GM12878 (cell line): ENCODE results near the gene ZSCAN26. TPM values are rescaled to one million over a fixed set of nuclear protein-coding genes. Genes with fewer than 3 reads are reported as not detected.

Experiments used
- BACH1 ChIP-seq: fragments of 450-650 bp; IDR thresholded peaks from 2 replicates; pipeline ENCODE4 v1.6.1; 2017; ENCODE audit warnings: mild to moderate bottlenecking, borderline replicate concordance
- BCL11A ChIP-seq: IDR thresholded peaks from 2 replicates; pipeline ENCODE4 v1.6.1; 2011; ENCODE audit warnings: low read depth, low read length
- FOS ChIP-seq: IDR thresholded peaks from 3 replicates; pipeline ENCODE4 v1.6.1; 2011; ENCODE audit warnings: borderline replicate concordance; ENCODE audit not compliant: insufficient read length; ENCODE audit errors: extremely low read depth
- GABPA ChIP-seq: IDR thresholded peaks from 2 replicates; pipeline ENCODE4 v1.6.1; 2014; ENCODE audit warnings: antibody characterized with exemption, low read depth, mild to moderate bottlenecking, inconsistent platforms
- HDGF ChIP-seq: fragments of 450-650 bp; IDR thresholded peaks from 2 replicates; pipeline ENCODE4 v1.6.1; 2016; ENCODE audit warnings: antibody characterized with exemption
- IKZF1 ChIP-seq: fragments of 450-650 bp; conservative IDR thresholded peaks from 2 replicates; pipeline ENCODE4 v1.6.1; 2017; ENCODE audit warnings: antibody characterized with exemption, mild to moderate bottlenecking
- KAT2A ChIP-seq: conservative IDR thresholded peaks from 2 replicates; pipeline ENCODE4 v1.6.1; 2011; ENCODE audit warnings: low read depth, low read length; ENCODE audit not compliant: control insufficient read depth
- MTA2 ChIP-seq: fragments of 450-650 bp; IDR thresholded peaks from 2 replicates; pipeline ENCODE4 v1.6.1; 2016; ENCODE audit warnings: low read depth, mild to moderate bottlenecking, moderate library complexity
- MTA3 ChIP-seq: IDR thresholded peaks from 2 replicates; pipeline ENCODE4 v1.6.1; 2012; ENCODE audit warnings: low read length, inconsistent platforms, borderline replicate concordance
- MXI1 ChIP-seq: fragments of 150-350 bp; IDR thresholded peaks from 2 replicates; pipeline ENCODE4 v1.6.1; 2011; ENCODE audit warnings: low read depth, mild to moderate bottlenecking, inconsistent platforms, low read length, improper control_type of control experiment
- MYC ChIP-seq: IDR thresholded peaks from 2 replicates; pipeline ENCODE4 v1.6.1; 2011; ENCODE audit warnings: mild to moderate bottlenecking, low read length, moderate library complexity, inconsistent platforms; ENCODE audit not compliant: insufficient read depth, insufficient replicate concordance, insufficient read length, severe bottlenecking
- POLR2AphosphoS2 ChIP-seq: IDR thresholded peaks from 2 replicates; pipeline ENCODE4 v1.6.1; 2011; ENCODE audit warnings: low read depth, mild to moderate bottlenecking, low read length, improper control_type of control experiment, moderate library complexity
- RBBP5 ChIP-seq: fragments of 200-600 bp; sonication (generic); conservative IDR thresholded peaks from 2 replicates; pipeline ENCODE4 v1.6.1; 2016
- SIN3A ChIP-seq: IDR thresholded peaks from 2 replicates; pipeline ENCODE4 v1.6.1; 2012; ENCODE audit warnings: low read depth, low read length, improper control_type of control experiment
- TCF7 ChIP-seq: IDR thresholded peaks from 2 replicates; pipeline ENCODE4 v1.6.1; 2014; ENCODE audit warnings: antibody characterized with exemption, borderline replicate concordance
- ZNF274 ChIP-seq: IDR thresholded peaks from one replicate; pipeline ENCODE4 v1.8.0; 2011; ENCODE audit not compliant: insufficient read length, insufficient read depth
- polyA plus RNA-seq, 11 experiments: library from polyadenylated mRNA; depleted of rRNA in 4 of 11; unstranded in 6 of 11; stranded (reverse) in 5 of 11; fragments of >200 nt; fragmentation: Nextera tagmentation in 4 of 11; fragmentation: Illumina TruSeq in 1 of 11; extraction: Ambion mirVana in 4 of 11; extraction: Trizol in 1 of 11; gene quantifications; 1 replicate in 1 of 11; 2 replicates in 10 of 11; pipeline versions ENCODE4 v1.2.1 to v1.2.3, GENCODE V29; 2011 to 2016; ENCODE audit warnings: inconsistent platforms in 2 of 11, missing spikeins in 2 of 11, low read depth in 1 of 11
- total RNA-seq, 4 experiments: library from RNA; depleted of rRNA in 3 of 4; stranded (reverse); fragments of >200 nt in 3 of 4; fragmentation: Illumina TruSeq in 1 of 4; extraction: Trizol in 1 of 4; gene quantifications; 2 replicates each; pipeline versions ENCODE4 v1.2.1 to v1.2.3, GENCODE V29; 2013 to 2021
- TF ChIP-seq, protein P1 (sequence below): fragments of 450-650 bp; IDR thresholded peaks from 2 replicates; pipeline ENCODE4 v1.6.1; 2018; ENCODE audit warnings: mild to moderate bottlenecking, low read depth, moderate library complexity; ENCODE audit not compliant: partially characterized antibody
- TF ChIP-seq, protein P2 (sequence below): IDR thresholded peaks from 2 replicates; pipeline ENCODE4 v1.6.1; 2012; ENCODE audit warnings: low read depth, low read length, improper control_type of control experiment
- TF ChIP-seq, protein P3 (sequence below): fragments of 450-650 bp; IDR thresholded peaks from 2 replicates; pipeline ENCODE4 v1.6.1; 2017; ENCODE audit warnings: mild to moderate bottlenecking, low read depth, inconsistent platforms; ENCODE audit not compliant: poor library complexity, severe bottlenecking
- TF ChIP-seq, protein P4 (sequence below): fragments of 150-350 bp; IDR thresholded peaks from 2 replicates; pipeline ENCODE4 v1.6.1; 2016; ENCODE audit warnings: low read depth, low read length

The ZSCAN26 gene
- total and polyA plus RNA-seq, 10 of the 15 experiments (the other 5 are each of a cell fraction or from before 2014, with no cell fraction given) = 4.5 to 13.3 (median 6.5) TPM

DNA sequence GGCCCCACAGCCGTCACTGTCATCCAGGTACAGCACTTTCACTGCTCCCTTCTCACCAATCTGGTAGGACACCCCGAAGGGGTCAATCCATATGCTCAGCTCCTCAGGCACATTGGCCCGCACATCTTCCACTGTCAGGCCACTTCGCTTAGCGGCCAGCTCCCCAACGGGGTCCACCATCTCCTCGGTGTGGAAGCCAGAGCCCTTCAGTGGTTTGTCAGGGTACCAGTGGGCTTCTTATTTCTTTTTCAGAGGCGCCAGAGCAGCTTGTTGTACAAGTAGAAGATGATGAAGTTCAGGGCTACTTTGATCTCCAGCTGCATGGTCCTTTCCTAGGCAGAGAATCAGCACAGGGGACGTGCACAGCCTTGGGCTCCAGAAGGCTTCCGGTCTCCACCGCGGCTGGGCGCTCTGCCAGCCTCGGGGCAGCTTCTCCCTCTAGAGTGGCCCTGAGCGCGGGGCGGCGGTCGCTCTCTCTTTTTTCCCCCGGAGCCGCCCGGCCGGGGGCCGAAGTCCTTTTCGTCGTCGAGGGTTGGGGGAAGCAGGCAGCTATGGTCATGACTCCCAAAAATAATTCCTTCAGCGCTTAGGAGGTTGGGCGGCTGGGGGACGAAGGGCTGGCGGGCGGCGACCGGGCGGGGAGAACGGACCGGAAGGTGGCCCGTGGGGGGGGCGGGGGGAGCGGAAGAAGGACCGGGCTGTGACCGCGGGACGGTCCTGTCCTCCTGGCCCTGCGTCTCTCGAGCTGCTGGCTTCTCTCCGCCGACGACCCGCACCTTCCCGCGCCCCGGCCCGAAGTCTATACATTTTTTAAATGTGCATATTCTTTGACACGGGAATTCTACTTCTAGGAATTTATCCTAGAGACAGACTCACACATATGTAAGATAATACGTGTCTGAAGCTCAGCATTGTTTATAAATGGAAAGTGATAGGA lies 48.4 kb upstream of the ZSCAN26 start (continued):
- TF ChIP-seq RBBP5 (no peak), BCL11A (no peak), IKZF1 (peak; percentile 24; the same call in 1 of the 2 replicates), BACH1 (no peak), POLR2AphosphoS2 (0 out of 2 replicates have a peak, but pooled peaks have one; percentile 27), GABPA (peak; percentile 85), ZNF274 (no peak), TCF7 (peak; percentile 17; the same call in 1 of the 2 replicates), MTA3 (no peak), FOS (no peak), KAT2A (no peak), MXI1 (0 out of 2 replicates have a peak, but pooled peaks have one; percentile 32), MTA2 (no peak), HDGF (no peak), MYC (no peak), SIN3A (0 out of 2 replicates have a peak, but pooled peaks have one; percentile 27)
- TF ChIP-seq, protein P1, sequence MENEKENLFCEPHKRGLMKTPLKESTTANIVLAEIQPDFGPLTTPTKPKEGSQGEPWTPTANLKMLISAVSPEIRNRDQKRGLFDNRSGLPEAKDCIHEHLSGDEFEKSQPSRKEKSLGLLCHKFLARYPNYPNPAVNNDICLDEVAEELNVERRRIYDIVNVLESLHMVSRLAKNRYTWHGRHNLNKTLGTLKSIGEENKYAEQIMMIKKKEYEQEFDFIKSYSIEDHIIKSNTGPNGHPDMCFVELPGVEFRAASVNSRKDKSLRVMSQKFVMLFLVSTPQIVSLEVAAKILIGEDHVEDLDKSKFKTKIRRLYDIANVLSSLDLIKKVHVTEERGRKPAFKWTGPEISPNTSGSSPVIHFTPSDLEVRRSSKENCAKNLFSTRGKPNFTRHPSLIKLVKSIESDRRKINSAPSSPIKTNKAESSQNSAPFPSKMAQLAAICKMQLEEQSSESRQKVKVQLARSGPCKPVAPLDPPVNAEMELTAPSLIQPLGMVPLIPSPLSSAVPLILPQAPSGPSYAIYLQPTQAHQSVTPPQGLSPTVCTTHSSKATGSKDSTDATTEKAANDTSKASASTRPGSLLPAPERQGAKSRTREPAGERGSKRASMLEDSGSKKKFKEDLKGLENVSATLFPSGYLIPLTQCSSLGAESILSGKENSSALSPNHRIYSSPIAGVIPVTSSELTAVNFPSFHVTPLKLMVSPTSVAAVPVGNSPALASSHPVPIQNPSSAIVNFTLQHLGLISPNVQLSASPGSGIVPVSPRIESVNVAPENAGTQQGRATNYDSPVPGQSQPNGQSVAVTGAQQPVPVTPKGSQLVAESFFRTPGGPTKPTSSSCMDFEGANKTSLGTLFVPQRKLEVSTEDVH = peak; percentile 27
- TF ChIP-seq, protein P2, sequence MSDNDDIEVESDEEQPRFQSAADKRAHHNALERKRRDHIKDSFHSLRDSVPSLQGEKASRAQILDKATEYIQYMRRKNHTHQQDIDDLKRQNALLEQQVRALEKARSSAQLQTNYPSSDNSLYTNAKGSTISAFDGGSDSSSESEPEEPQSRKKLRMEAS = no peak
- TF ChIP-seq, protein P3, sequence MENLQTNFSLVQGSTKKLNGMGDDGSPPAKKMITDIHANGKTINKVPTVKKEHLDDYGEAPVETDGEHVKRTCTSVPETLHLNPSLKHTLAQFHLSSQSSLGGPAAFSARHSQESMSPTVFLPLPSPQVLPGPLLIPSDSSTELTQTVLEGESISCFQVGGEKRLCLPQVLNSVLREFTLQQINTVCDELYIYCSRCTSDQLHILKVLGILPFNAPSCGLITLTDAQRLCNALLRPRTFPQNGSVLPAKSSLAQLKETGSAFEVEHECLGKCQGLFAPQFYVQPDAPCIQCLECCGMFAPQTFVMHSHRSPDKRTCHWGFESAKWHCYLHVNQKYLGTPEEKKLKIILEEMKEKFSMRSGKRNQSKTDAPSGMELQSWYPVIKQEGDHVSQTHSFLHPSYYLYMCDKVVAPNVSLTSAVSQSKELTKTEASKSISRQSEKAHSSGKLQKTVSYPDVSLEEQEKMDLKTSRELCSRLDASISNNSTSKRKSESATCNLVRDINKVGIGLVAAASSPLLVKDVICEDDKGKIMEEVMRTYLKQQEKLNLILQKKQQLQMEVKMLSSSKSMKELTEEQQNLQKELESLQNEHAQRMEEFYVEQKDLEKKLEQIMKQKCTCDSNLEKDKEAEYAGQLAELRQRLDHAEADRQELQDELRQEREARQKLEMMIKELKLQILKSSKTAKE = no peak
- TF ChIP-seq, protein P4, sequence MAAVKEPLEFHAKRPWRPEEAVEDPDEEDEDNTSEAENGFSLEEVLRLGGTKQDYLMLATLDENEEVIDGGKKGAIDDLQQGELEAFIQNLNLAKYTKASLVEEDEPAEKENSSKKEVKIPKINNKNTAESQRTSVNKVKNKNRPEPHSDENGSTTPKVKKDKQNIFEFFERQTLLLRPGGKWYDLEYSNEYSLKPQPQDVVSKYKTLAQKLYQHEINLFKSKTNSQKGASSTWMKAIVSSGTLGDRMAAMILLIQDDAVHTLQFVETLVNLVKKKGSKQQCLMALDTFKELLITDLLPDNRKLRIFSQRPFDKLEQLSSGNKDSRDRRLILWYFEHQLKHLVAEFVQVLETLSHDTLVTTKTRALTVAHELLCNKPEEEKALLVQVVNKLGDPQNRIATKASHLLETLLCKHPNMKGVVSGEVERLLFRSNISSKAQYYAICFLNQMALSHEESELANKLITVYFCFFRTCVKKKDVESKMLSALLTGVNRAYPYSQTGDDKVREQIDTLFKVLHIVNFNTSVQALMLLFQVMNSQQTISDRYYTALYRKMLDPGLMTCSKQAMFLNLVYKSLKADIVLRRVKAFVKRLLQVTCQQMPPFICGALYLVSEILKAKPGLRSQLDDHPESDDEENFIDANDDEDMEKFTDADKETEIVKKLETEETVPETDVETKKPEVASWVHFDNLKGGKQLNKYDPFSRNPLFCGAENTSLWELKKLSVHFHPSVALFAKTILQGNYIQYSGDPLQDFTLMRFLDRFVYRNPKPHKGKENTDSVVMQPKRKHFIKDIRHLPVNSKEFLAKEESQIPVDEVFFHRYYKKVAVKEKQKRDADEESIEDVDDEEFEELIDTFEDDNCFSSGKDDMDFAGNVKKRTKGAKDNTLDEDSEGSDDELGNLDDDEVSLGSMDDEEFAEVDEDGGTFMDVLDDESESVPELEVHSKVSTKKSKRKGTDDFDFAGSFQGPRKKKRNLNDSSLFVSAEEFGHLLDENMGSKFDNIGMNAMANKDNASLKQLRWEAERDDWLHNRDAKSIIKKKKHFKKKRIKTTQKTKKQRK = no peak
